Smooth muscle cell (in vitro differentiated cells): ENCODE measurements around the gene WNT3. TPM values are rescaled to one million over a fixed set of nuclear protein-coding genes. Genes with fewer than 3 reads are reported as not detected.

Source experiments
- DNase-seq: peaks from one replicate; lab custom pipeline; 2025; ENCODE audit not compliant: unreplicated experiment; lab: John Stamatoyannopoulos, UW
- H2AFZ ChIP-seq: fragments of 200-600 bp; sonication (generic); 2 replicates; pipeline ENCODE4 v1.6.0; 2016; ENCODE audit warnings: antibody characterized with exemption, low read depth, mild to moderate bottlenecking
- H3F3A ChIP-seq: fragments of 200-600 bp; sonication (generic); 2 replicates; pipeline ENCODE4 v1.6.0; 2017; ENCODE audit warnings: antibody characterized with exemption, low read depth
- H3K27ac ChIP-seq: fragments of 200-600 bp; sonication (generic); 2 replicates; pipeline ENCODE4 v1.5.1; 2016; ENCODE audit warnings: low read depth, mild to moderate bottlenecking
- H3K27me3 ChIP-seq: fragments of 200-600 bp; sonication (generic); 2 replicates; pipeline ENCODE4 v1.6.1; 2016; ENCODE audit warnings: low read depth, mild to moderate bottlenecking
- H3K36me3 ChIP-seq: fragments of 200-600 bp; sonication (generic); 2 replicates; pipeline ENCODE4 v1.5.1; 2016; ENCODE audit warnings: low read depth
- H3K4me1 ChIP-seq: fragments of 200-600 bp; sonication (generic); 2 replicates; pipeline ENCODE4 v1.5.1; 2016; ENCODE audit warnings: low read depth
- H3K4me2 ChIP-seq: fragments of 200-600 bp; sonication (generic); 2 replicates; pipeline ENCODE4 v1.6.0; 2016; ENCODE audit warnings: mild to moderate bottlenecking
- H3K4me3 ChIP-seq: fragments of 200-600 bp; sonication (generic); 2 replicates; pipeline ENCODE4 v1.5.1; 2016; ENCODE audit warnings: mild to moderate bottlenecking
- H3K79me2 ChIP-seq: fragments of 200-600 bp; sonication (generic); 2 replicates; pipeline ENCODE4 v1.6.0; 2016; ENCODE audit warnings: low read depth, mild to moderate bottlenecking
- H3K9ac ChIP-seq: fragments of 200-600 bp; sonication (generic); 2 replicates; pipeline ENCODE4 v1.6.0; 2016; ENCODE audit warnings: low read depth
- H3K9me3 ChIP-seq: fragments of 200-600 bp; sonication (generic); replicated peaks from 2 replicates; pipeline ENCODE4 v1.5.1; 2016; ENCODE audit warnings: low read depth
- H4K20me1 ChIP-seq: fragments of 200-600 bp; sonication (generic); 2 replicates; pipeline ENCODE4 v1.6.0; 2016; ENCODE audit warnings: low read depth
- WGBS: methylation state at CpG from one replicate; pipeline ENCODE4 v1.1.7; 2016; ENCODE audit warnings: low lambda C conversion rate; 5-methylcytosine and 5-hydroxymethylcytosine counted together
- polyA plus RNA-seq: library from polyadenylated mRNA; unstranded; fragments of >200 nt; fragmentation: Nextera tagmentation; extraction: Ambion mirVana; gene quantifications from 2 replicates; pipeline ENCODE4 v1.2.1, GENCODE V29; 2016
- total RNA-seq: library from RNA; depleted of rRNA; stranded (reverse); fragments of >200 nt; gene quantifications from 2 replicates; pipeline ENCODE4 v1.2.3, GENCODE V29; 2014
- TF ChIP-seq, protein P1 (sequence below): fragments of 200-600 bp; sonication (generic); IDR thresholded peaks from 2 replicates; pipeline ENCODE4 v1.5.1; 2017; ENCODE audit warnings: borderline replicate concordance, mild to moderate bottlenecking, antibody characterized with exemption; ENCODE audit not compliant: insufficient read depth, poor library complexity, severe bottlenecking

WNT3 gene
- total and polyA plus RNA-seq, 2 experiments from 2014 or later: 2.9 to 6.2 TPM

DNA sequence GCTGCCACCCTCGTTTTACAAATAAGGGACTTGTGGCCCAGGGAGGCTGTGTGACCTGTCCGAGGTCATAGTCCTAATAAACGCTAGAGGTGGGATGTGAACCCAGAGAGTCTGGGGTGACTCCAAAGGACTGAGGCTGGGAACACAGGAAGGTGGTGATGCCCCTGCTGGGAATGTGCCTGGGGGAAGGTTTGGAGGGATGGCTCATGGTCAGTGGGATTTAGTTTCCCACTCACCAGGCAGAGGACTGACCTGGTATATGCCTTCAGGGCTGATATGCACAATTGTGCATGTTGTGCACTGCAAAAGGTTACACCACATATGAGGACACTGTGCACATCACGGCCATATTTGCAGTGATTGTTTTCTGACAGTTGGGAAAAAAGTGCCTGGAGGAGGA is 19.0 kb upstream of the WNT3 start:
- H3K9me3 ChIP-seq: no peaks in the 10 kb centered on the region
- H3K4me1 ChIP-seq: peaks cover 3% of the 10 kb centered on the region
- no peak overlapping the region for H3K4me3 ChIP-seq
- no peak overlapping the region for H3K27ac ChIP-seq
- H3K4me2 ChIP-seq: no peak overlapping the region
- 85% methylated on average over 4 of the region's 4 CpGs for WGBS
- H2AFZ ChIP-seq: no peak overlapping the region
- no peaks in the 10 kb centered on the region for H3K36me3 ChIP-seq
- no peak for DNase-seq
- H3F3A ChIP-seq: no peaks in the 10 kb centered on the region
- TF ChIP-seq, protein P1, sequence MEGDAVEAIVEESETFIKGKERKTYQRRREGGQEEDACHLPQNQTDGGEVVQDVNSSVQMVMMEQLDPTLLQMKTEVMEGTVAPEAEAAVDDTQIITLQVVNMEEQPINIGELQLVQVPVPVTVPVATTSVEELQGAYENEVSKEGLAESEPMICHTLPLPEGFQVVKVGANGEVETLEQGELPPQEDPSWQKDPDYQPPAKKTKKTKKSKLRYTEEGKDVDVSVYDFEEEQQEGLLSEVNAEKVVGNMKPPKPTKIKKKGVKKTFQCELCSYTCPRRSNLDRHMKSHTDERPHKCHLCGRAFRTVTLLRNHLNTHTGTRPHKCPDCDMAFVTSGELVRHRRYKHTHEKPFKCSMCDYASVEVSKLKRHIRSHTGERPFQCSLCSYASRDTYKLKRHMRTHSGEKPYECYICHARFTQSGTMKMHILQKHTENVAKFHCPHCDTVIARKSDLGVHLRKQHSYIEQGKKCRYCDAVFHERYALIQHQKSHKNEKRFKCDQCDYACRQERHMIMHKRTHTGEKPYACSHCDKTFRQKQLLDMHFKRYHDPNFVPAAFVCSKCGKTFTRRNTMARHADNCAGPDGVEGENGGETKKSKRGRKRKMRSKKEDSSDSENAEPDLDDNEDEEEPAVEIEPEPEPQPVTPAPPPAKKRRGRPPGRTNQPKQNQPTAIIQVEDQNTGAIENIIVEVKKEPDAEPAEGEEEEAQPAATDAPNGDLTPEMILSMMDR: no peak
- H3K27me3 ChIP-seq: peaks cover 10% of the 10 kb centered on the region
- H4K20me1 ChIP-seq: no peaks in the 10 kb centered on the region
- H3K9ac ChIP-seq: no peak overlapping the region
- no peaks in the 10 kb centered on the region for H3K79me2 ChIP-seq

DNA sequence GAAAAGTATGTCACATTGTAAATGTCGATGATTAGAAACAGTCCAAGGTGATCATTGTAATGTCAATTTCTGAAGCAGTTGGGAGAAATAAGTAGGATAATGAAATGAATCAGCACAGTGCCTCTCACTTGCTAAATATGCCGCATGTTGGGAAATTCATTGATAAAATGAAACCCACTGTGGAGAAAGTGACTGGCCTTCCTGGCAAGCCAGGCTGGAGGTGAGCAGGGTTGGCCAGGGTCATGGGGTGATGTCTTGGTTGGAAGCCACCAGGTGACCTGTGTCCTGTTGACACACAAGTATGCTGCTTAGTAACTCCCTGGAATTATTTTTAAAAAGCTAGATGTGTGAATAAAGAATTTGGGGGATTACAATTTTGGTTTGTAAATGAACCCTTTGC is 18.0 kb upstream of the WNT3 start:
- H3K9ac ChIP-seq: no peak overlapping the region
- H3K27me3 ChIP-seq: peaks cover 7% of the 10 kb centered on the region
- H3K4me2 ChIP-seq: peak overlapping the region; percentile 48
- no peaks in the 10 kb centered on the region for H3K9me3 ChIP-seq
- 79% methylated on average over 2 of the region's 2 CpGs for WGBS
- no peaks in the 10 kb centered on the region for H3F3A ChIP-seq
- no peak overlapping the region for H3K4me3 ChIP-seq
- no peaks in the 10 kb centered on the region for H4K20me1 ChIP-seq
- H3K36me3 ChIP-seq: no peaks in the 10 kb centered on the region
- DNase-seq: no peak
- peaks cover 3% of the 10 kb centered on the region for H3K4me1 ChIP-seq
- no peaks in the 10 kb centered on the region for H3K79me2 ChIP-seq
- H2AFZ ChIP-seq: no peak overlapping the region
- TF ChIP-seq, protein P1: no peak
- H3K27ac ChIP-seq: no peak overlapping the region

DNA sequence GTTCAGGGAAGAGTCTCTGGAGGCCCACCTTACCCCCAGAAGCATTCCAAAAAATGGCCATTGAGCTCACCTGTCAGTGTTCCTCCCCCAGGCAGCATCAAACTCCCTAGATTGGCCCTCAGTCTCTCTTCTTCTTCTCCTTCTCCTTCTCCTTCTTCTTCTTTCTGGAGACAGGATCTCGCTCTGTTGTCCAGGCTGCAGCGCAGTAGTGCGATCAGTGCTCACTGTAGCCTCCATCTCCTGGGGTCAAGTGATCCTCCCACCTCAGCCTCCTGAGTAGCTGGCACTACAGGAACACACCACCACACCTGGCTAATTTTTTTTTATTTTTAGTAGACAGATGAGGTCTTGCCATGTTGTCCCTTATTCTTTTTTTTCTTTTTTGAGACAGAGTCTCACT is 16.4 kb upstream of the WNT3 start:
- TF ChIP-seq, protein P1: no peak
- DNase-seq: no peak
- no peaks in the 10 kb centered on the region for H4K20me1 ChIP-seq
- H3K9ac ChIP-seq: no peak overlapping the region
- H3K4me1 ChIP-seq: peaks cover 3% of the 10 kb centered on the region
- no peaks in the 10 kb centered on the region for H3K27me3 ChIP-seq
- H3K27ac ChIP-seq: no peak overlapping the region
- H3K4me2 ChIP-seq: no peak overlapping the region
- no peaks in the 10 kb centered on the region for H3K79me2 ChIP-seq
- H2AFZ ChIP-seq: no peak overlapping the region
- no peak overlapping the region for H3K4me3 ChIP-seq
- H3F3A ChIP-seq: no peaks in the 10 kb centered on the region
- 100% methylated on average over 3 of the region's 3 CpGs for WGBS
- no peaks in the 10 kb centered on the region for H3K9me3 ChIP-seq
- no peaks in the 10 kb centered on the region for H3K36me3 ChIP-seq

DNA sequence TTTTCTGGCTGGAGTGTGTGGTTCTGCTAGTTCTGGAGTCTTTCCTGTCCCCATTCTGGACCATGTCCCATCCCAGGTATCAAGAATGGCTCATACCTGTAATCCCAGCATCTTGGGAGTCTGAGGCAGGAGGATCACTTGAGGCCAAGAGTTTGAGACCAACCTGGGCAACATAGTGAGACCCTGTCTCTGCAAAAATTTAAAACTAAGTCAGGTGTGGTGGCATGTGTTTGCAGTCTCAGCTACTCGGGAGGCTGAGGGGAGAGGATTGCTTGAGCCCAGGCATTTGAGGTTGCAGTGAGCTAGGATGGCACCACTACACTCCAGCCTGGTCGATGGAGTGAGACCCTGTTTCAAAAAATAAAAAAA is 15.3 kb upstream of the WNT3 start:
- no peak overlapping the region for H3K9ac ChIP-seq
- no peaks in the 10 kb centered on the region for H3K27me3 ChIP-seq
- H3K79me2 ChIP-seq: no peaks in the 10 kb centered on the region
- no peaks in the 10 kb centered on the region for H3F3A ChIP-seq
- no peaks in the 10 kb centered on the region for H3K9me3 ChIP-seq
- DNase-seq: no peak
- no peak overlapping the region for H3K4me2 ChIP-seq
- TF ChIP-seq, protein P1: no peak
- H2AFZ ChIP-seq: no peak overlapping the region
- 93% methylated on average over 2 of the region's 2 CpGs for WGBS
- no peaks in the 10 kb centered on the region for H3K36me3 ChIP-seq
- no peak overlapping the region for H3K4me3 ChIP-seq
- peaks cover 3% of the 10 kb centered on the region for H3K4me1 ChIP-seq
- no peaks in the 10 kb centered on the region for H4K20me1 ChIP-seq
- H3K27ac ChIP-seq: no peak overlapping the region
